K562 (cell line): ENCODE results near the gene KANK2. TPM values are rescaled to one million over a fixed set of nuclear protein-coding genes. Genes with fewer than 3 reads are reported as not detected.

ENCODE experiments used
- ATAC-seq: fragments of 200-7000 bp; cut with Tn5 transposase; 3 replicates; pipeline ENCODE4 v1.9.1; 2020; ENCODE audit warnings: moderate library complexity
- BruUV-seq: library from RNA; stranded (reverse); fragments of 400-500 nt; replicated peaks from 2 replicates; lab custom pipeline; 2021; lab: Mats Ljungman, UMichigan
- CTCF ChIA-PET: fragments of 300-600 bp; formaldehyde crosslinking; extraction: SDS; loops from one replicate; lab custom pipeline; 2021; ENCODE audit warnings: low intra/inter-chr PET ratio; lab: Yijun Ruan, JAX
- POLR2A ChIA-PET: fragments of 300-600, 350-650 bp; sonication (Branson Sonifier 250); formaldehyde crosslinking; extraction: SDS; loops from one replicate; lab custom pipeline; 2021; ENCODE audit warnings: antibody characterized with exemption, inconsistent platforms; lab: Yijun Ruan, JAX
- DNase-seq, 4 experiments: peaks; one replicate each; pipeline versions ENCODE4 v3.0.0 to v3.0.0-alpha.2; 2011 to 2018; ENCODE audit warnings: low spot score in 3 of 4, mixed read lengths in 3 of 4; ENCODE audit errors: extremely low read depth in 1 of 4
- FAIRE-seq: peaks from 2 replicates; lab custom pipeline; 2011; peaks lifted over from hg19 to GRCh38; lab: Jason Lieb, UNC
- H2AFZ ChIP-seq: 2 replicates; pipeline ENCODE4 v1.6.0; 2011; ENCODE audit warnings: low read depth, low read length, control low read depth, inconsistent platforms
- H3K27ac ChIP-seq: fragments of 200-600 bp; 3 replicates; pipeline ENCODE4 v1.8.0; 2011; ENCODE audit warnings: low read depth, mild to moderate bottlenecking, control low read depth, inconsistent platforms, low read length, moderate library complexity, mixed read lengths; ENCODE audit errors: extremely low read depth
- H3K27me3 ChIP-seq, 2 experiments: fragments of 300-600 bp in 1 of 2; 2 replicates in 1 of 2; 3 replicates in 1 of 2; pipeline versions ENCODE4 v1.6.0 to v1.8.0; 2011; ENCODE audit warnings: inconsistent platforms in 2 of 2, low read length in 2 of 2, mild to moderate bottlenecking in 1 of 2, mixed read lengths in 1 of 2, moderate library complexity in 1 of 2; ENCODE audit not compliant: control insufficient read depth in 2 of 2, insufficient read depth in 2 of 2
- H3K36me3 ChIP-seq: fragments of 300-600 bp; 3 replicates; pipeline ENCODE4 v1.8.0; 2011; ENCODE audit warnings: mild to moderate bottlenecking, low read length, inconsistent platforms; ENCODE audit not compliant: control insufficient read depth, insufficient read depth
- H3K4me1 ChIP-seq, 2 experiments: fragments of 200-600 bp in 1 of 2; replicated peaks in 1 of 2; 2 replicates in 1 of 2; 3 replicates in 1 of 2; pipeline versions ENCODE4 v1.5.1 to v1.8.0; 2011; ENCODE audit warnings: inconsistent platforms in 2 of 2, low read length in 2 of 2, mild to moderate bottlenecking in 1 of 2, mixed read lengths in 1 of 2, moderate library complexity in 1 of 2; ENCODE audit not compliant: control insufficient read depth in 2 of 2, insufficient read depth in 2 of 2
- H3K4me2 ChIP-seq: 2 replicates; pipeline ENCODE4 v1.6.1; 2011; ENCODE audit warnings: low read length, control low read depth, inconsistent platforms, mixed read lengths; ENCODE audit not compliant: insufficient read depth
- H3K4me3 ChIP-seq: fragments of 200-600 bp; sonication (generic), shearing (Covaris generic); 2 replicates; pipeline ENCODE4 v1.5.1; 2016; ENCODE audit warnings: control low read depth, inconsistent platforms
- H3K79me2 ChIP-seq: fragments of 200-600 bp; 3 replicates; pipeline ENCODE4 v1.8.0; 2011; ENCODE audit warnings: low read length, inconsistent platforms; ENCODE audit not compliant: control insufficient read depth, insufficient read depth
- H3K9ac ChIP-seq, 2 experiments: 2 replicates each; pipeline versions ENCODE4 v1.6.0 to v1.6.1; 2011; ENCODE audit warnings: low read depth in 2 of 2, low read length in 2 of 2, control low read depth in 1 of 2, inconsistent platforms in 1 of 2, mild to moderate bottlenecking in 1 of 2, mixed read lengths in 1 of 2; ENCODE audit not compliant: insufficient read depth in 1 of 2
- H3K9me1 ChIP-seq: one replicate; pipeline ENCODE4 v1.6.0; 2011; ENCODE audit warnings: inconsistent platforms, mild to moderate bottlenecking, low read length, moderate library complexity; ENCODE audit not compliant: control insufficient read depth, insufficient read depth
- H3K9me3 ChIP-seq: replicated peaks from 2 replicates; pipeline ENCODE4 v1.5.1; 2011; ENCODE audit warnings: low read depth, low read length, inconsistent platforms; ENCODE audit not compliant: control insufficient read depth, insufficient read depth
- H4K20me1 ChIP-seq: replicated peaks from 2 replicates; pipeline ENCODE4 v1.6.1; 2011; ENCODE audit warnings: low read length, inconsistent platforms, mixed read lengths; ENCODE audit not compliant: control insufficient read depth, insufficient read depth
- NCOA6 ChIP-seq: fragments of 450-650 bp; IDR thresholded peaks from 2 replicates; pipeline ENCODE4 v1.6.1; 2017; ENCODE audit warnings: mild to moderate bottlenecking
- NFE2L1 ChIP-seq: fragments of 450-650 bp; IDR thresholded peaks from 2 replicates; pipeline ENCODE4 v1.6.1; 2016; ENCODE audit warnings: missing genetic modification characterization, low read depth, mild to moderate bottlenecking, missing compliant biosample characterization, moderate library complexity, borderline replicate concordance
- NFRKB ChIP-seq: fragments of 450-650 bp; IDR thresholded peaks from 2 replicates; pipeline ENCODE4 v1.6.1; 2016; ENCODE audit warnings: low read depth
- POLR2A ChIP-seq: fragments of 450-650 bp; conservative IDR thresholded peaks from 2 replicates; pipeline ENCODE4 v1.6.1; 2016
- RCOR1 ChIP-seq, 2 experiments: IDR thresholded peaks; 2 replicates each; pipeline ENCODE4 v1.6.1; 2012; ENCODE audit warnings: low read depth in 2 of 2, low read length in 2 of 2, borderline replicate concordance in 1 of 2, improper control_type of control experiment in 1 of 2
- SMAD4 ChIP-seq: fragments of 250-450 bp; sonication (Bioruptor Pico); conservative IDR thresholded peaks from 2 replicates; pipeline ENCODE4 v1.8.0; 2021; ENCODE audit warnings: inconsistent platforms, mild to moderate bottlenecking, moderate library complexity
- SRSF3 ChIP-seq: fragments of 200-400 bp; formaldehyde crosslinking; IDR thresholded peaks from 2 replicates; pipeline ENCODE4 v1.6.1; 2016; ENCODE audit warnings: mild to moderate bottlenecking, low read length, moderate library complexity; ENCODE audit not compliant: insufficient read depth
- ZNF655 ChIP-seq: fragments of 250-450 bp; sonication (Bioruptor Pico); IDR thresholded peaks from 2 replicates; pipeline ENCODE4 v1.5.0; 2021
- WGBS: fragments of 100-300 bp; shearing (Covaris generic); methylation state at CpG from one replicate; pipeline ENCODE4 v1.1.6; 2016; ENCODE audit warnings: low coverage, mixed read lengths; ENCODE audit not compliant: insufficient coverage; ENCODE audit errors: missing lambda C conversion rate; 5-methylcytosine and 5-hydroxymethylcytosine counted together
- in situ Hi-C: fragments of 300-500 bp; cut with MboI; formaldehyde crosslinking; loops from 4 replicates; pipeline ENCODE4 v1.15.0; 2018; ENCODE audit warnings: inconsistent platforms, mixed read lengths
- intact Hi-C: fragments of 100-400 bp; cut with micrococcal nuclease; formaldehyde crosslinking; loops from 2 replicates; pipeline ENCODE4 v1.14.2; 2022
- polyA plus RNA-seq, 8 experiments: library from polyadenylated mRNA; depleted of rRNA in 4 of 8; stranded (reverse) in 5 of 8; unstranded in 3 of 8; fragments of >200 nt; fragmentation: Nextera tagmentation in 2 of 8; fragmentation: Illumina TruSeq in 1 of 8; extraction: Ambion mirVana in 2 of 8; extraction: Trizol in 1 of 8; gene quantifications; 2 replicates each; pipeline versions ENCODE4 v1.2.1 to v1.2.3, GENCODE V29; 2011 to 2014; ENCODE audit warnings: inconsistent platforms in 1 of 8, missing spikeins in 1 of 8
- total RNA-seq, 7 experiments: library from RNA; depleted of rRNA in 6 of 7; stranded (reverse); fragments of >200 nt in 6 of 7; fragmentation: Illumina TruSeq in 2 of 7; extraction: Trizol in 2 of 7; gene quantifications; 2 replicates each; pipeline versions ENCODE4 v1.2.1 to v1.2.3, GENCODE V29; 2011 to 2021; ENCODE audit warnings: low replicate concordance in 1 of 7

Gene KANK2
- total and polyA plus RNA-seq, 9 of the 15 experiments (the other 6 are each of a cell fraction or from before 2014, with no cell fraction given), result 4.4 to 47.8 (median 21.3) TPM

GRCh38 chr19:11174336-11174735 is 23.0 kb downstream of the KANK2 start:
- Histone ChIP-seq H3K9ac (peak overlapping the region in 1 of 2 experiments; percentile 48; a peak in 1 of 4 replicates), H3K79me2 (no peaks in the 10 kb centered on the region), H3K9me1 (no peaks in the 10 kb centered on the region), H3K4me1 (peaks cover 0 to 5% of the 10 kb centered on the region in 2 experiments; a peak in 2 of 5 replicates), H4K20me1 (no peaks in the 10 kb centered on the region), H3K36me3 (peaks cover 61% of the 10 kb centered on the region; the same call in 2 of the 3 replicates), H3K27ac (no peak overlapping the region), H3K4me3 (no peak overlapping the region), H3K4me2 (no peak overlapping the region), H3K27me3 (no peaks in the 10 kb centered on the region), H2AFZ (no peak overlapping the region), H3K9me3 (no peaks in the 10 kb centered on the region)
- FAIRE-seq (no peak), ATAC-seq (no peak), DNase-seq (no peak)
- ChIA-PET POLR2A (no interaction called here), CTCF (no interaction called here)
- in situ Hi-C loops, result no loop called here
- intact Hi-C loops, result no loop called here
- no TSS peak for BruUV-seq
- WGBS, result 93% methylated on average over 12 of the region's 27 CpGs
- TF ChIP-seq NCOA6 (no peak), RCOR1 (IDR thresholded peaks at IDR 0.05; ENCODE audit: borderline replicate concordance in 1 of 2, low read depth in 2 of 2, low read length in 2 of 2) (no peak), ZNF655 (CRISPR knock-in tag) (no peak), NFE2L1 (no peak), SRSF3 (no peak), POLR2A (no peak), SMAD4 (no peak), NFRKB (no peak)
